ENCODE data around the gene FUT3.
"Not testable (repeated sequence)": the region's sequence is repeated elsewhere in the genome, so short reads cannot be mapped to it uniquely, and the experiment has no call there.

DNA sequence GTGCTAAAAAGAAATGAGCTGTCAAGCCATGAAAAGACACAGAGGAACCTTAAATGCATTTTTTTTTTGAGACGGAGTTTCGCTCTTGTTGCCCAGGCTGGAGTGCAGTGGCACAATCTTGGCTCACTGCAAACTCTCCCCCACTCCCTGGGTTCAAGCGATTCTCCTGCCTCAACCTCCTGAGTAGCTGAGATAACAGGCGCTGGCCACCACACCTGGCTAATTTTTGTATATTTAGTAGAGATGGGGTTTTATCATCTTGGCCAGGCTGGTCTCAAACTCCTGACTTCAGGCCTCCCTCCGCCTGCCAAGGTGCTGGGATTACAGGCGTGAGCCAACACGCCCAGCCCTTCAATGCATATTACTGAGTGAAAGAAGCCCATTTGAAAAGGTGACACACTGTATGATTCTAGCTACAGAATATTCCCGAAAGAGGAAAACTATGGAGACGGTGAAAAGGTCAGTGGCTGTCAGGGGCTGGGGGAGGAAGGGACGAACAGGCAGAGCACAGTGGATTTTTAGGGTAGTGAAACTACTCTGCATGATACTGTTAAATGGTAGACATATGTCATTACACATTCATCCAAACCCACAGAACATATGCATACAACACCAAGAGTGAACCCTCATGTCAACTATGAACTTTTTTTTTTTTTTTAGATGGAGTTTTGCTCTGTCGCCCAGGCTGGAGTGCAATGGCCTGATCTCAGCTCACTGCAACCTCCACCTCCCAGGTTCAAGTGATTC is 33.0 kb upstream of the FUT3 start:
- TF ChIP-seq CTCF, POLR2A (IDR thresholded peaks at IDR 0.05): not testable (repeated sequence)

Measured in vagina (tissue), 2 donors.